Activated CD4-positive, alpha-beta T cell treated with anti-CD3 and anti-CD28 coated beads, Interleukin-10, Interleukin-2, amounts not matched to agents 100 ng/mL and 50 ng/mL, durations not matched to agents 16 hours and 8 hours (primary cell): ENCODE results near the gene RFX3.
"Not testable (repeated sequence)": the region's sequence is repeated elsewhere in the genome, so short reads cannot be mapped to it uniquely, and the experiment has no call there.

Experiments used
- DNase-seq: peaks from one replicate; pipeline ENCODE4 v3.0.0-alpha.2; 2020

Gene RFX3

DNA sequence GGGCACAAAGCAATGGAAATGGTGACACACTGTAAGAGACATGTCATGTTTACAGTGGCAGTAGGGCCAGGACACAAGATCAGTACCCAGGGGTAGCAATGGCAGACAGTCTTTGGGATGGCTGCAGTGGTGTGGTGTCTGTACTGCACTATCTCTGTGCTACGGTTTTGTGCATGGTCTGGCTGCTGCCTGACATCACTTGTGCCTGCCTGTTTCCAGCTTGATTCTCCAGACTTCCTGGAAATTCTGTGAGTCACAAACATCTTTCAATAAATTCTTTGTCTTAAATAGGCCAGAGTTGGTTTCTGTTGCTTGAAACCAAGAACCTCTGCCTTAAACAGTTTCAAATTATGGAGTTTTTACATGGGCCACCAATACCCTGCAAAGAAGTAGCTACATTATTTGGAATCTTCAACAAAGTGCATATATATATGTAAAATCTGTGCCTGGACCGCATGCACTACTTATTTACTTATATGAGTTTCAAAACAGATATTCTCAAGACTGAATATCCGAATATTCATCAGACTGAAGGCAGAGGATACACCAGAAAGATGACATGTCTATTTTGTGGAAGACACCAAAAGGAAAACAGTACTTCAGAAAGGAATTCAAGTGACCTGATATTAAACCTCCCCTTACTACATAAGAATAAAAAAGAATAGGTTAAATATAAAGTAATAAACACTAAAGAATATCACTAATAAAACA lies 188.1 kb downstream of the RFX3 start:
- DNase-seq, result peak; percentile 21

DNA sequence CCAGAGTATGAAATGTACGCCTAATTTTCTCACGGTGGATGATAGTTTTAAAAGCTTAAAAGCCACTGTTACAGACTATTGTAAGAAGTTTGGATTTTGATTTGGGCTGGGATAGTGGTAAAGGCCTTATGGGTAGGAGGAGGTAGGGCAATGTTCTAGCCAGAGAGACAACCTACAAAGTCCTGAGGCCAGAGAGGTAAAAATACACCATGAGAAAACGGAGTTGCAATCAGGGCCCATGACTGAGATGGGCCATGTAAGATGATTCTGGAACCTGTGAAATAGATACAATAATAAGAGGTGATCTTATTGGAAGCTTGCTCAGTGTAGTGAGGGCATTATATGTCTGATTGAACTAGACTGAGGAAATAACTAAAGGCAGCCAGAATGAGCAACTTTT lies 188.8 kb downstream of the RFX3 start:
- DNase-seq, result no peak

DNA sequence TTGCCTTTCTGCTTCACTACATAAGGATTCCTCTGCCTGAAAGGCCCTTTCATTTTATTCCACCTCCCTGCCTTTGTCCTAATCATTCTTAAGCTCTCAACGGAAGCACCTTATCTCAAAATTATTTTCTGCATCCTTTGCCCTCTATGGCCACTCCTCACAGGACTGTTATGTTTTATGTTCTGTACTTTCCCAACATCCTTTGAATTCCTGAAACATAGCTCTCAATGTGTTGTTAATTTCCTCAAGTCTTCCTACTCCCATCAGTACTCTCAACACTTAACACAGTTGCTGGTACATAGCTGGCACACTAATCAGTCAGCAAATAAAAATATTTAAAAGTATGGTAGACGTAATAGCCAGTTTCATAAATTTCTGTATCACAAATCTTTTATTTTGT lies 193.0 kb downstream of the RFX3 start:
- no peak for DNase-seq

DNA sequence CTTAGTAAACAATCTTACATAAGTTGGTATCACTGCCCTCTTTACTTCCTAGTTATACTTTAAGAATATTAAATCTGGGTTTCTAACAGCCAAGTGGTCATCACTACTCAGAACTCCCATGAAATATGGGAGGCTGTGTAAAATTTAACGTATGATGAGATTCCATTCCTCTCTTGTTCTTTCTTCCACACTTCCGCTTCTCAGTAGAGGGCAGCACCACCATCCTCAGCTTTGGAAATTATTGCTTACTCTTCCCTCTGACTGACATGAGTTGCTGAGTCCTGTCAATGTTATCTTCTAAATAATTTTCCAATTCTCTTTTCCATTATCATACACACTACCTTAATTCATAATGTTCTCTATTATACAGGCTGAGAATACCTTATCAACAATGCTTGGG lies 194.0 kb downstream of the RFX3 start:
- no peak for DNase-seq

DNA sequence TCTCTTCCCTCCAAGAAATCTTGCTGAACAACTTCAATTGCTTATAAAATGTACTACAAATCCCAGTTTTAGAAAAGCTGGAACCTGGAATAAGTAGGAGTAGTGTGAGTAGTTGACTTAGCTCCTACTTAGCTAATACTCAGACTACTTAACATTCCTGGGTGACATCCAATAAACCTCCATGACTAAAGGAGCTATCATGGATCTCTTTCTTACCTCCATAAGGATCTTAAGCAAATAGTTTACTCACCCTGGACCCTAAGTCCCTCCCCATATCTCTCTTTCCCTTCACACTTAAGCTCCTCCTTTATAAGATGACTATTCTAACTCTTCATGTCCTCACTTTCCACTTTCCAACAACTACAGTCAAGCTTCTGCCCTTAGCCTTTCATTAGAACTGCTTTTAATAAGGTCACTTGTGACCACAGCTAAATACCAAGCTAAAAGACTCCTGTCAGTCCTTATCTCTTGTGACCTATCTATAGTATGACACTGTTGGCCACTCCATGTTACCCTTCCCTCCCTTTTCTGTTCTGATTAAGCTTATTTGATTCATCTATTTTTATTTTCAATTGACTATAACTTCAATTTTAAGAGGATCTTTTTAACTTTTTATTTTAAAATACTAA lies 194.9 kb downstream of the RFX3 start:
- no peak for DNase-seq

DNA sequence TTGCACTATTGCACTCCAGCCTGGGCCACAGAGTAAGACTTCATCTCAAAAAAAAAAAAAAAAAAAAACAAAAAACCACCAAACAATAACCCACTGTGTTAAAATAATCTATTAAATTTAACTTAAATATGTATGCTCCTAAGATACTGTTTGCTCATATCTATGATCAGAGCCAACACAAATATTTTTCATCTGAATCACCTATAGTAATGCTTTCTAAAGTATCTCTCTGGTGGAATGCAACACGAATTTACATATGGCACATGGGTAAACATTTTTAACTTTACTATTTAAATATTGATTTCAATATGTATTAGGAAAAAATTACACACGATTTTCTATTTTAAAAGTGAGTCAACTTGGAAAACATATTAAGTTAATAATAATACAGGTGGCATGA lies 196.4 kb downstream of the RFX3 start:
- DNase-seq, result no peak

DNA sequence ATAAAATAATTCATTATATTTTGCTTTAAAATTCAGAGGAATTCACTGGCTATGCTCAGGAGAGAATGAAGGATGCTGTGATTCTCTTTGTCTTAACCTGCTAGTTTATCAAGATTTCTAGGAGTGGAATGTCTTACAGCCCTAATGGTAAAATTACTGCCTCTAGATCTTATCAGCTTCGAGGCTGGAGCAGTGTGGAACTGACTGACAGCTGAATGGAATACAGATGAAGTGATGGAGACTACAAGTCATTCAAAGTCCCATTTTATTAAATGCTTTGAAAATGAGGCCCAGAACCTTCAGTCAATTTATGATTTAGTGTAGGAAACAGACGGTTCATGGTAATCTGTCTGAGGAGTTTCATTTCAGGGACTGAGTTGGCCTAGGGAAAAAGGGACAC lies 202.1 kb downstream of the RFX3 start:
- no peak for DNase-seq

DNA sequence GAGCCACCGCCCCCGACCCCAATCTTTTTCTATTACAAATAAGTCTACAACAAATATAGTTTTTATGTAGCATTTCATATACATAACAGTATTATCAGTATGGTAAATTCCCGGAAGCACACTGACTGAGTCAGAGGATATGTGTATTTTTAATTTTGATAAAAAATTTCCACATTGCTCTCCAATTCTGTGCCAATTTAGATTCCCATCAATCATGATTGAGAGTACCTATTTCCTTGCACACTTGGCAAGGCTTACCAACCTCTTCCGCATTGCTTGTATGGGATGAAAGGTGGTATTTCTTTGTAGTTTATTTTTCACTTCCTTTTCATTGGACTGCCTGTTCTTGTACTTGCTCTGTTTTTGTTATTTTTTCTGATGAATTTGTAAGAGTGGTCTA lies 204.6 kb downstream of the RFX3 start:
- DNase-seq, result no peak

DNA sequence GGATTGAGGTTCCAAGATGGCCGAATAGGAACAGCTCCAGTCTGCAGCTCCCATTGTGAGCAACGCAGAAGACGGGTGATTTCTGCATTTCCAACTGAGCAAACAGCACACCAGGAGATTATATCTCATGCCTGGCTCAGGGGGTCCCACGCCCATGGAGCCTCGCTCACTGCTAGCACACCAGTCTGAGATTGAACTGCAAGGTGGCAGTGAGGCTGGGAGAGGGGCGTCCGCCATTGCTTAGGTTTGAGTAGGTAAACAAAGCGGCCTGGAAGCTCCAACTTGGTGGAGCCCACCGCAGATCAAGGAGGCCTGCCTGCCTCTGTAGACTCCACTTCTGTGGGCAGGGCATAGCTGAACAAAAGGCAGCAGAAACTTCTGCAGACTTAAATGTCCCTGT lies 213.2 kb downstream of the RFX3 start:
- not testable (repeated sequence) for DNase-seq

DNA sequence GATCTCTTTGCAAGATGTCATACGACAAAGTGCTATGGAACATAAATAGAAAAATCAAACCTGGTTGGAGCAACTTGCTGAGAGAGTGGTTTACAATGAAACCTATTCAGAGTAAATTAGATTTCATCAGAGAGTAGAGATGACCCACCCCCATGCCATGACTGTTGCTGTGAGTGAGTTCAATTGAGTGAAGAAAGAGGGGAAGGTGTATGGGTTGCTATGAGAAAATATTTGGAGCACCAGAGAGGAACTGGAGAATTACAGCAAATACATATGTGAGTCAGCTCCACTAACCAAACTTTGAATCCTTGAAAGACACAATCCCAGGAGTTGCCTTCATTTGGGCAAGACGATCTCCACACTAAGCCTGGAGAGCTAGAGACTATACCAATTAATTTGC lies 217.2 kb downstream of the RFX3 start:
- DNase-seq, result no peak

DNA sequence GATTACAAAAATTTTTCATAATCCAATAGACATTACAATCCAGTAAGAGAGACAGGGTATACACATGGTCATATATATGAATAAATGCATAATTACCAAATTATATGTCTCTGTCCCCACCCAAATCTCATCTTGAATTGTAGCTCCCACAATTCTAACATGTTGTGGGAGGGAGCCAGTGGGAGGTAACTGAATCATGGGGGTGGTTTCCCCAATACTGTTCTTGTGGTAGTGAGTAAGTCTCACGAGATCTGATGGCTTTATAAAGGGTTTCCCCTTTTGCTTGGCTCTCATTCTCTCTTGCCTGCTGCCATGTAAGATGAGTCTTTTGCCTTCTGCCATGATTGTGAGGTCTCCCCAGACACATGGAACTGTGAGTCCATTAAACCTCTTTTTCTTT lies 221.4 kb downstream of the RFX3 start:
- peak; percentile 1 for DNase-seq

DNA sequence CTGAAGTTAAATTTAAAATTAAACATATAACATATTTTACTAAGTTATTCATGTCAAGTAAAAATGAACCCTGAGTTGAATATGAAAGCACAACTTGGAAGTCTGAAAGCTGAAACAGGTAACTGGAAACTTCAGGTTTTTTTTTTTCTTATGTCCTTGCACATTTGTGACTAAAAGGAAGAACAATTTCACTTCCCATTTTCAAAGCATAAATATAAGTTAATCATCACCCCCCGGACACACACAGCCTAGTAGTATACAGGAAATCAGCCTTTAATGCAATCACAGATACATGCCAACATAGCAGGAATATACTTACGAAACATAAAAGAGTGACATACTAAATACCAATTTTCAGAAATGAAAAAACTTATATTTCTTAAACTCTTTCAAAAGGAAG lies 225.9 kb downstream of the RFX3 start:
- DNase-seq, result no peak

DNA sequence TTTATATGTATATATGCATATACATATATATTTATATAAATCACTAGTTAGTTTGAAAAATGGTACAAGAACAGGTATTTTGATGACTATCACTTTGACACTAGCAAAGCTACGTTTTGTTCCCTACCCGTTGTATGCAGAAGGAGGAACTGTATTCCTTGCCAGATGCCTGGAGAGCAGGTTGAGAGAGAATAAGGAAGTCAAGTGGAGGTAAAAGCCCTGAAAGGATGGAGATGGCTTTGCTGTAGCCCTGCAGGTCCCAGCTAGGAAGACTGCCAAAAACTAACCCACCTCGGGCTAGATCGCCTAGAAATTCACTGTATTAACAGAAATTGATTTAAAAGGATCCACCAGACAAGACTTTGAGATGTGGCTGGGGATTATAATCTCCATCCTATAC lies 229.3 kb downstream of the RFX3 start:
- no peak for DNase-seq

DNA sequence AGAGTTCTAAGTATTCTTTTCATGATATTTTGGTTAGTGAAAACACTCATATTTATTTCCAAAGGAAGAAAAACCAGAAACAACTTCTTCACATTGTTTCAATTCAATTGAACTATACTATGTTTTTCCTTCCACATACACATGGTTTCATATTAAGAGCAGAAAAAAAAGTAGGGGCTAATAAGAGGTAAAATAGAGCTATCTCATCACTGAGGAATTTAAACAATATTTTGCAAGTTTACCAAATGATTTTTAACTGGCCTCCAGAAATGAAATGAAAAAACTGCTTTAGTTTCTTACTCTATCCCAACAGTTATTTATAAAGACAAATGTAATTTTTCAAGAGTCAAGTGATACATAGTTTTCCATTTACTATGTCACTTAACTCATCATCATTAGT lies 233.5 kb downstream of the RFX3 start:
- DNase-seq, result no peak

DNA sequence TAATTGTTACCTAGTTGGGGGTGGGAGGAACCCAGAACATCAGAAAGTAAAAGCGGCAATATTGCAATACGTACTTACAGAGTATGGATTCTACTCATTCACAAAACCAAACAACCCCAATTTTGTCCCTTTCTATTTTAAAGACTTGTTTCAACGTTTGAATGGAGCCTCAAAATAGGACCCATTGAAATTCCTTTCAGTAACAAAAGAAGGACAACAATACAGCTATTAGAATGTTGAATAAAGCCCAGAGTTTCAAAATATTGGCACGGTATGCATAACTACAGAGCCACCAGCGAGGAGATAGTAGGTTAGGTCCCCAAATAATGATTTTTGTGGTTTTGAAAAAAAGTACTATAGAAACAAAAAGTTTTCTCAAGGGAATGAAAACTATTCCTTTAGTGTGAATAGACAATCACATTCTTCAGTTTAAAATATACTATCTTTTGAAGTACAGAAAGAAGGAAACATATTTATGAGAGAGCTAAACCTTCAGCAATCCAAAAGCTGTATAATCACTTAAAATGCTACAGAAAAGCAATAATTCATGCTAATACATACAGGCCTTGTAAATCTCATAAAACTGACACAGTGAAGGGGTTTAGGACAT lies 235.5 kb downstream of the RFX3 start:
- DNase-seq, result no peak

DNA sequence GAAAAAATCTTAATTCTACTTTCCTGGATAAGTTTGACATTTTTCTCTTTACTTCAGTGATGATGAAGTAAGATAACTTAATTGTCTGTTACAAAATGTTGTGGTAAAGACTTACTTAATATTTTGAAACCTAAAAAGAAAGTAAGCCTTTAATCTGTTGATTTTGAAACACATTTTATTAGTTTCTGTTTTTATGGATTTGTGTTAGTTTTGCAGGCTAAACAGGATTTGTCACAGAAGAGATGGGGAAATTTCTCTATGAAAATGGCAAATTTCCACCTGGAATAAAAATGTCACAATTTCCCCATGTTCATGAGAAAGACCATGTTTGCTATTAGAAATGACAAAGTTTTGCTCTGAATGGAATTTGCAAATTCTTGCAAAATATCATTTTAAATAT lies 237.1 kb downstream of the RFX3 start:
- DNase-seq, result no peak

DNA sequence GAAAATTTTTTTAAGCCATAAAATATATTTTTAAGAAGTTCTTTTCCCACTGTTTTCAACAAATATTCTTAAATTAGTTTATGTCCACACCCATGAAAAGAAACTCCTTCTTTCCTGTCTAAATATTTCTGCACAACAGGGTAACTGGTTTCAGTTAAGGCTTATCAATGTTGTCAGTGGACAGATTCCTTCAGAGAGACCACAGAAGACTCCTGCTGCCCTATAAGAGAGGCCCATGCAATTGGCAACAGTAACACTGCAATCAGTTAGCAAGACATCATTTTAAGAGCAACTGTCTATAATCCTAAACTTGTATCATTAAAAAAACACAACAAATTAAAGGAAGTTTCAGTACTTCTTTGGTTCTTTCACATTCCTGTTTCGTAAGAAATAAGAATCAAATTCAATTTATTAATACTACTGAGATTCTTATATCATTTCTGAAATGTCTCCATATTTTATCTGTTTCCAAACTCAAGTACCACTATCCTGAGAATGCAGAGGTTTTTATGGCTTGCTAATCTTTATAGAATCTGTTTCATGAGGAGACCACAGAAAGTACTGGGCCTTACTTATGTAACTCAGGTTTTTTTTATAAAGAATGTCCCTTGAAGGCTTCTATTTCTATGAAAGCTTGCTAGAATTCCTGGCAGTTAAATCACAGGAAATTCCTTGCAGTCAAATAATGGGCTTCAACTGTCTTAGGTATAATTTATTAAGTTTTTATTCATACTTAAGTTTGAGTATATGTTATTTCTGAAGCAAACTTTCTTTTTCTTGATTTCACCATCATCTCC lies 240.2 kb downstream of the RFX3 start:
- DNase-seq, result no peak

DNA sequence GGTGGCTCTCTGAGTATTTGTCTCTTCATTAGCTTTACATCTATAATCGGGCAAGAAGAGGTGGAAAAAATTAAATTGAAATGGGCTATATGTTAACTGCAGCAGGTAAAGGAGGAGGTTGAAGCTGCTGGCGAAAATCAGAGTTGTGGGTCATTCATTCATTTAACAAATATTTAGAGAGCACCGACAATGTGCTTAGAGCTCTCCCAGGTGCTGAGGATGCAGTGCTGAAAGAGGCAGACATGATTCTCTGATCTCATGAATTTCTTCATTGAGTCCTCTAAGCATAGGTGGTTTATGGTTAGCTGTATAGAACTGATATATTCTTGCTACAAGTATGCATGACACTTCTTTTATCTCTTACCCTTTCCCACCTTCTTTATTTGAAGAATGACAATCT lies 243.4 kb downstream of the RFX3 start:
- no peak for DNase-seq

DNA sequence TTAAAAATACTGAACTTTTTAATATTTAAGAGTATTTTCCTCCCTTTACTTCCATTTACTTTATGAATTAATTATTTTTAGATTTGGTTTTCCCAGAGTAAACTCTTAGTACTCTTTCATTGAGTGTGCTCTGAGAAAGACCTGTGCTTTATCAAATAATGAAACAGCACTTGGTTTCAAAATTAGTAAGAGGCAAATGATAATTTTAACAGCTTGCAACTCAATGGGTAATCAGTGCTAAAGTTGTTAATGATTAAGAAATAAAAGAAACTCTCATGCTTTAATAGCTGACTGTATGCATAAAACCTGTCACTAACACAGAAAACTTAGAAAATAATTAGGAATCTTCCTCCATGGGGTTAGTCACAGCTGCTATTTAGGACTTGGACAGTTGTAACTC lies 244.4 kb downstream of the RFX3 start:
- peak; percentile 14 for DNase-seq

DNA sequence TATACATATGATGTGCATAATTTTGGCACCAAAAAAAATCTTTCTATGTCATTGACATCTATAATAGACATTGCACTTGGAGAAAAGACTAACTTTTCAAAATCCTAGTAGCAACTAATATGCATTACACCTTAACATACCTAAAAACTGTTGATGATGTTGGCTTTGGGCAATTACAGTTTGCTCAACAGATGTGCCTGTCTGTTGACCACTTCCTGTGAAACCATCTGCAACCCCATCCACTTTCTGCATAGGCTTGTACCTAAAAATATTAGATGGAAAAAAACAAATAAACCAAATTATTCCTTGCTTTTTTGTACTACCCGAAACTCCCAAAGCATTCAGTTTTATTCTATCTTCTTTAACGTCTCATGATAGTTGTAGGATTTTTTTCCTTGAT lies 248.6 kb downstream of the RFX3 start:
- no peak for DNase-seq

DNA sequence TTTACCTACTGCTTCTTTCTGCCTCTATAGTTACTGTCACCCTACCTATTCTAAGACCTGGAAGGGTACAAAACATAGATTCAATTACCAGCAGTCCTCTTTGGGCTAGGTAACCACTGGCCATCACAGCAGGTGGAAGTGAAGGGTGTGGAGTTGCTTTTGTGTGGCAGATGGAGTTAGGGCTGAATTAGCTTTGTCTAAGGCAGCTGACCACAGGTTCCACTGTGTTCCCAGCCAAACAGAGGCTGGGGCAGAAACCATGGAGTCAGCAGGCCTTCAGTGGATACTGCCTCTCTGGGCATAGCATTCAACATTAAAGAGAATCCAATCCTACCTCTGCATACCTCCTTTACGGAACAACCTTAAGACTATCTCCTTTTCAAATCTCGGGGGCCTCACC lies 254.2 kb downstream of the RFX3 start:
- no peak for DNase-seq

DNA sequence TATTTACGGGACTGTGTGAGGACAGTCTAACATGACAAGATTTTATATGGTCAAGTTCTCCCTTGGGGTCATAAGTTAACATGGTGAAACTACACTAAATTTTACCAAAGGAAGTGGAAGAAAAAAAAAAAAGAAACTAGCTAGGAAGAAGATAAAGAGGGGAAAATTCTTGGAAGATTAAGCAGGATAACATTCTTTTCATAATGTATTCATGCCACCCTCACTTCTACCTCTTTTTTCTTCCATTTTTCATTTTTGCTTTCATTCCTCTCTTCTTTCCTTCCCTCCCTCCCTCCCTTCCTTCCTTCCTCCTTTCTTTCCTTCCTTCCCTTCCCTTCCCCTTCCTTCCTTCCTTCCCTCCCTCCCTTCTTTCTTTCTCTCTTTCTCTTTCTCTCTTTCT lies 254.6 kb downstream of the RFX3 start:
- DNase-seq, result no peak

DNA sequence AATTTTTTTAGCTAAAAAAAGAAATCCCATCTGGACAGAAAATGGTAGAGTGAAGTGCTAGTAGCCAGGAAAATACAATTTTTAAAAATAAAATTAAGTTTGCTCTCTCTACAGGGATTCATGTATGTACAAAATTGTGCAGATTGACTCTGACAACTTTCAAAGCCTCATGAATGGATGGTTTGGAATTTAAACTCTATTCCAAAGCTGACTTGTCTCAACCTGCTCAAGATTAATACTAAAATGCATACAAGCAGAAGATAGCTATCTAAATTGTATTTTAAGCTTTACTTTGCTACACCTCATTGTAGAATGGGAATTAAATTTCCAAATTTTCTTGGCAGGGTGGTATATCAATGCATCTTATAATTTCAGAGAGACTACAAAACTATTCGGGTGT lies 257.6 kb downstream of the RFX3 start:
- DNase-seq, result no peak

DNA sequence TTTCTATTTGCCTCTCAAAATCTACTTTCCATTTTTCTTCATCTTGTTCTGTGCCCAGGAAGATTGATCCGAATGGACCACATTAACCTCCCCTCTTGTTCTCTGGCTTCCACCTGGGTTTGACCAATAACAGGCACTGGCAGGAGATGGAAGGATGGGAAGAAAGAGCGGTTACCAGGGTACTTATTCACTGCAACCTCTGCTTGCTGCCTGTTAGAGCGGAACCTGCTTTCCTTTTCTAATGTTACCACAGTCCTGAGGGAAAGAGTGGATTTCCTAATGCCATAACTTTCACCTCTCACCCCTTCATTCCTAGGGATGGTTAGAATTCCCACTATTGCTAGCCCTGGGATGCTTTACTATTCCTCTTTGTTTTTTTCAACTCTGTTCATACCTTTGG lies 262.1 kb downstream of the RFX3 start:
- no peak for DNase-seq
